Loucy (cell line): ENCODE measurements around the gene LRRC53.

ENCODE experiments used
- H2AFZ ChIP-seq: fragments of 200-600 bp; sonication (generic); 2 replicates; pipeline ENCODE4 v1.6.0; 2016; ENCODE audit warnings: antibody characterized with exemption, mild to moderate bottlenecking, low read length, moderate library complexity
- H3F3A ChIP-seq: fragments of 200-600 bp; 2 replicates; pipeline ENCODE4 v1.6.0; 2016; ENCODE audit warnings: antibody characterized with exemption, low read depth, mild to moderate bottlenecking
- H3K27me3 ChIP-seq: fragments of 200-600 bp; sonication (generic); 2 replicates; pipeline ENCODE4 v1.6.1; 2014; ENCODE audit warnings: low read length, mild to moderate bottlenecking; ENCODE audit not compliant: insufficient read depth, poor library complexity, severe bottlenecking
- H3K36me3 ChIP-seq: fragments of 200-600 bp; sonication (generic); 2 replicates; pipeline ENCODE4 v1.6.1; 2016; ENCODE audit warnings: low read length; ENCODE audit not compliant: insufficient read depth
- H3K4me1 ChIP-seq: fragments of 200-600 bp; sonication (generic); 2 replicates; pipeline ENCODE4 v1.5.1; 2014; ENCODE audit warnings: low read length, mild to moderate bottlenecking; ENCODE audit not compliant: insufficient read depth, poor library complexity, severe bottlenecking
- H3K4me2 ChIP-seq: fragments of 200-600 bp; sonication (generic); 2 replicates; pipeline ENCODE4 v1.6.0; 2014; ENCODE audit warnings: antibody characterized with exemption, low read length, low read depth, mild to moderate bottlenecking; ENCODE audit not compliant: poor library complexity, severe bottlenecking
- H3K4me3 ChIP-seq: fragments of 200-600 bp; sonication (generic); 2 replicates; pipeline ENCODE4 v1.5.1; 2014; ENCODE audit warnings: low read length, mild to moderate bottlenecking, mixed read lengths; ENCODE audit not compliant: poor library complexity, severe bottlenecking
- H3K79me2 ChIP-seq: fragments of 200-600 bp; sonication (generic); 2 replicates; pipeline ENCODE4 v1.6.1; 2014; ENCODE audit warnings: low read length; ENCODE audit not compliant: insufficient read depth
- H3K9ac ChIP-seq: fragments of 200-600 bp; sonication (generic); 2 replicates; pipeline ENCODE4 v1.6.0; 2014; ENCODE audit warnings: mild to moderate bottlenecking, low read depth, low read length, moderate library complexity; ENCODE audit not compliant: poor library complexity, severe bottlenecking
- H3K9me2 ChIP-seq: fragments of 200-600 bp; sonication (generic); replicated peaks from 2 replicates; pipeline ENCODE4 v1.6.1; 2016; ENCODE audit warnings: low read depth, low read length, mixed read lengths
- H3K9me3 ChIP-seq: fragments of 200-600 bp; sonication (generic); 2 replicates; pipeline ENCODE4 v1.6.1; 2014; ENCODE audit warnings: mild to moderate bottlenecking, antibody characterized with exemption, low read length, low read depth; ENCODE audit not compliant: insufficient read depth
- H4K20me1 ChIP-seq: fragments of 200-600 bp; sonication (generic); 2 replicates; pipeline ENCODE4 v1.6.0; 2014; ENCODE audit warnings: antibody characterized with exemption, low read length, mild to moderate bottlenecking; ENCODE audit not compliant: insufficient read depth, poor library complexity, severe bottlenecking
- EZH2phosphoT487 ChIP-seq: fragments of 200-600 bp; IDR thresholded peaks from 2 replicates; pipeline ENCODE4 v1.6.1; 2018; ENCODE audit warnings: antibody characterized with exemption, mild to moderate bottlenecking, moderate library complexity, borderline replicate concordance
- TF ChIP-seq, protein P1 (sequence below): fragments of 200-600 bp; sonication (generic); conservative IDR thresholded peaks from 2 replicates; pipeline ENCODE4 v1.5.1; 2014; ENCODE audit warnings: mild to moderate bottlenecking, antibody characterized with exemption, low read length

The LRRC53 gene

GRCh38 chr1:74425676-74426075 is 86.7 kb downstream of the LRRC53 start:
- H3K4me2 ChIP-seq, result no peak overlapping the region
- H3K9ac ChIP-seq, result no peak overlapping the region
- no peak overlapping the region for H2AFZ ChIP-seq
- no peaks in the 10 kb centered on the region for H4K20me1 ChIP-seq
- H3K79me2 ChIP-seq, result no peaks in the 10 kb centered on the region
- no peaks in the 10 kb centered on the region for H3K9me2 ChIP-seq
- H3K36me3 ChIP-seq, result no peaks in the 10 kb centered on the region
- no peak overlapping the region for H3K4me3 ChIP-seq
- H3K4me1 ChIP-seq, result no peaks in the 10 kb centered on the region
- H3K9me3 ChIP-seq, result no peaks in the 10 kb centered on the region
- H3K27me3 ChIP-seq, result no peaks in the 10 kb centered on the region
- H3F3A ChIP-seq, result no peaks in the 10 kb centered on the region
- no peak for TF ChIP-seq EZH2phosphoT487
- TF ChIP-seq, protein P1, sequence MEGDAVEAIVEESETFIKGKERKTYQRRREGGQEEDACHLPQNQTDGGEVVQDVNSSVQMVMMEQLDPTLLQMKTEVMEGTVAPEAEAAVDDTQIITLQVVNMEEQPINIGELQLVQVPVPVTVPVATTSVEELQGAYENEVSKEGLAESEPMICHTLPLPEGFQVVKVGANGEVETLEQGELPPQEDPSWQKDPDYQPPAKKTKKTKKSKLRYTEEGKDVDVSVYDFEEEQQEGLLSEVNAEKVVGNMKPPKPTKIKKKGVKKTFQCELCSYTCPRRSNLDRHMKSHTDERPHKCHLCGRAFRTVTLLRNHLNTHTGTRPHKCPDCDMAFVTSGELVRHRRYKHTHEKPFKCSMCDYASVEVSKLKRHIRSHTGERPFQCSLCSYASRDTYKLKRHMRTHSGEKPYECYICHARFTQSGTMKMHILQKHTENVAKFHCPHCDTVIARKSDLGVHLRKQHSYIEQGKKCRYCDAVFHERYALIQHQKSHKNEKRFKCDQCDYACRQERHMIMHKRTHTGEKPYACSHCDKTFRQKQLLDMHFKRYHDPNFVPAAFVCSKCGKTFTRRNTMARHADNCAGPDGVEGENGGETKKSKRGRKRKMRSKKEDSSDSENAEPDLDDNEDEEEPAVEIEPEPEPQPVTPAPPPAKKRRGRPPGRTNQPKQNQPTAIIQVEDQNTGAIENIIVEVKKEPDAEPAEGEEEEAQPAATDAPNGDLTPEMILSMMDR, result no peak

DNA sequence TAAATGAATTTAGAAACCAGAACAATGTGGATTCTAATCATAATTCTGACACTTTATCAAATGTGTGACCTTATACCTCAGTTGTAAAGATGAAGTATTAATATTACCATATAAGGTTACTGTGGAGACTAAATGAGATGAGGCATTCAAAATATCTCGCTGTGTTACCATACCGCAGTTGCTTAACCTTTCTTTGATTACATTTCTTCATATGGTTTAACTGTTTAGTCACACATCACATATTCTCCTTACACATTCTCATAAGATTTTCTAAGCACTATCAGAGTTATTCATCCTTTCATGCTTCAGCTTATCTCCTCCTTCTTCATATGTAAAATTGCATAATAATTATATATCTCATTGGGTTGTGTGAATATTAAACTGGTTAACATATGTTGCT is 88.9 kb downstream of the LRRC53 start:
- Histone ChIP-seq H3K9me2 (no peaks in the 10 kb centered on the region), H3K27me3 (no peaks in the 10 kb centered on the region), H3K9ac (no peak overlapping the region), H3K4me2 (no peak overlapping the region), H3K36me3 (no peaks in the 10 kb centered on the region), H3F3A (no peaks in the 10 kb centered on the region), H3K4me1 (no peaks in the 10 kb centered on the region), H3K79me2 (no peaks in the 10 kb centered on the region), H2AFZ (no peak overlapping the region), H3K9me3 (no peaks in the 10 kb centered on the region), H4K20me1 (no peaks in the 10 kb centered on the region), H3K4me3 (no peak overlapping the region)
- TF ChIP-seq EZH2phosphoT487, result no peak
- TF ChIP-seq, protein P1, result no peak

GRCh38 chr1:74422421-74423292 is 89.8 kb downstream of the LRRC53 start:
- Histone ChIP-seq H3K9me3 (no peaks in the 10 kb centered on the region), H3K9ac (no peak overlapping the region), H2AFZ (no peak overlapping the region), H3K36me3 (no peaks in the 10 kb centered on the region), H3K27me3 (no peaks in the 10 kb centered on the region), H3K4me1 (no peaks in the 10 kb centered on the region), H3K4me3 (no peak overlapping the region), H3K4me2 (no peak overlapping the region), H4K20me1 (no peaks in the 10 kb centered on the region), H3K79me2 (no peaks in the 10 kb centered on the region), H3F3A (no peaks in the 10 kb centered on the region), H3K9me2 (no peaks in the 10 kb centered on the region)
- TF ChIP-seq, protein P1, result no peak
- TF ChIP-seq EZH2phosphoT487, result no peak
